ENCODE data around the gene PALM. TPM values are rescaled to one million over a fixed set of nuclear protein-coding genes. Genes with fewer than 3 reads are reported as not detected.

The PALM gene
- total RNA-seq, 4 donors from 2014 or later = 21.5 to 111 (median 53.0) TPM

DNA sequence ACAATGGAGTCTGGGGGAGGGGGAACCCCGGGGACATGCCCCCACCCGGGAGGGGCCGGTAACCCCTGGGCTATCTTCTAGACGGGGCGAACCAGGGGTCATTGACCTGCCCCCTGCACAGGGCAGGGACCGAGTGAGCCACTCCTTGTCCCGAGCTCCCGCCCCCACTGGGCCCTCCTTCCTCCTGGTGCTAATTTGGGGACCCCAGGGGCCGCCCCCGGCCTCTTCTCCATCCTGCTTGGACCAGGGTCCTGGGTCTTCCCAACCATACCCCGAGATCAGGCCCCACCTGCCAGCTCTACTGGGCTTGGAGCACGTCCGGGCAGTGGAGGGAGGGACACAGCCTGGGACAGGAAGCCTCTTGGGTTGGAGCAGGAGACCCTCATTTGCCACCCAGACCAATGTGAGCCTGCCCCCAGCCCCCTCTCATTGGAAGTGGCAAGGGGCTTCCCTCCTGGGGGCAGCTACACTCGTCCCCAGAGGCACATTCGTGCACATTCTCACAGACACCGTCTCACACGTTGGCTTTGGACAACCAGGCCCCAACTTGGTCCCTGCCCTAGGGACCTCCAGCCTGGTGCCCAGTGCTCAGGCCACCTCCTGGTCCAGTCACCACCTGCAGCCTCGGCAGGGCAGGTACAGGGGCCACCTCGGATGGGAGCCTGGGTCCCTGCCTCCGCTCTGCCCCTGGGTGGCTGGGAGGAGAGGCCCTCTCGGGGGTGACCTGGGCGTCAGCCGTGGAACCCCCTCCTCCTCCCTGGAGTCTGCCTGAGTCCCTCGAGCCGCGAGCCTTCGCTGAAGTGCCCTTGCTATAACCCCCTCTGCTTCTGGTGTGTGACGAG, 38.9 kb downstream of the PALM start:
- peaks cover 0 to 25% of the 10 kb centered on the region in 2 donors for H3K36me3 ChIP-seq
- H3K27ac ChIP-seq = no peak overlapping the region
- no peak for ATAC-seq
- WGBS, 2 donors (ENCODE audit: low coverage in 1 of 2) = 100% methylated on average over 3 of the region's 28 CpGs; no CpG with 5 or more reads in 1 of the 2 donors
- no peaks in the 10 kb centered on the region for H3K4me1 ChIP-seq
- H3K9me3 ChIP-seq = peaks cover 0 to 45% (median 4%) of the 10 kb centered on the region in 3 donors
- TF ChIP-seq POLR2A (IDR thresholded peaks at IDR 0.05) = no peak
- no peak for TF ChIP-seq POLR2AphosphoS5 (IDR thresholded peaks at IDR 0.05)
- no peak for TF ChIP-seq EP300 (IDR thresholded peaks at IDR 0.05)
- no peak for TF ChIP-seq CTCF (IDR thresholded peaks at IDR 0.05)
- H3K27me3 ChIP-seq = peaks cover 48% of the 10 kb centered on the region
- H3K4me3 ChIP-seq = no peak overlapping the region

- H3K36me3 ChIP-seq = peaks cover 0 to 25% of the 10 kb centered on the region in 2 donors
- ATAC-seq = no peak
- H3K9me3 ChIP-seq = peaks cover 0 to 41% (median 4%) of the 10 kb centered on the region in 3 donors
- peaks cover 53% of the 10 kb centered on the region for H3K27me3 ChIP-seq
- no peaks in the 10 kb centered on the region for H3K4me1 ChIP-seq
- TF ChIP-seq POLR2AphosphoS5 (IDR thresholded peaks at IDR 0.05) (no peak), EP300 (IDR thresholded peaks at IDR 0.05) (no peak), CTCF (IDR thresholded peaks at IDR 0.05) (no peak), POLR2A (IDR thresholded peaks at IDR 0.05) (no peak)
- WGBS, 2 donors (ENCODE audit: low coverage in 1 of 2) = 80% methylated on average over 1 of the region's 14 CpGs; no CpG with 5 or more reads in 1 of the 2 donors
- no peak overlapping the region for H3K27ac ChIP-seq
- no peak overlapping the region for H3K4me3 ChIP-seq
Observed at GRCh38 chr19:748274-748598, 39.5 kb downstream of the PALM start.

DNA sequence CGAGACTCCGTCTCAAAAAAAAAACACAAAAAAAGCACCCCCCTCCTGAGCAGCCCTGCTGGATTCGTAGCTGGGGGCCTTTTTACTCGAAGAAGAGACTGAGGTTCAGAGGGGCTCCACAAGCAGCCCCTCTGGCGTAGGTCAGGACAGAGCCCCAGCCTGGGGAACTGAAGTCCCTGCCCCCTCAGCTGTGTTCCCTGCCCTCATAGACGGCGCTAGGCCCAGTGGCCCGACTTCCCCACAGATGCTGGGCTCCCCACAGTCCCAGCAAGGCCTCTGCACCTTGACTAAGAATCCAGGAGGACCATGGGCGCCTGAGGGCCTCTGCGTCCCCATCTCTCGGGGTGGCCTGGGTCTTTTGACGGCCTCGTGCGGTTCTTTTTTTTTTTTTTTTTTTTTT, 41.1 kb downstream of the PALM start:
- no peak for TF ChIP-seq POLR2AphosphoS5 (IDR thresholded peaks at IDR 0.05)
- TF ChIP-seq POLR2A (IDR thresholded peaks at IDR 0.05) = no peak
- TF ChIP-seq CTCF (IDR thresholded peaks at IDR 0.05) = no peak

DNA sequence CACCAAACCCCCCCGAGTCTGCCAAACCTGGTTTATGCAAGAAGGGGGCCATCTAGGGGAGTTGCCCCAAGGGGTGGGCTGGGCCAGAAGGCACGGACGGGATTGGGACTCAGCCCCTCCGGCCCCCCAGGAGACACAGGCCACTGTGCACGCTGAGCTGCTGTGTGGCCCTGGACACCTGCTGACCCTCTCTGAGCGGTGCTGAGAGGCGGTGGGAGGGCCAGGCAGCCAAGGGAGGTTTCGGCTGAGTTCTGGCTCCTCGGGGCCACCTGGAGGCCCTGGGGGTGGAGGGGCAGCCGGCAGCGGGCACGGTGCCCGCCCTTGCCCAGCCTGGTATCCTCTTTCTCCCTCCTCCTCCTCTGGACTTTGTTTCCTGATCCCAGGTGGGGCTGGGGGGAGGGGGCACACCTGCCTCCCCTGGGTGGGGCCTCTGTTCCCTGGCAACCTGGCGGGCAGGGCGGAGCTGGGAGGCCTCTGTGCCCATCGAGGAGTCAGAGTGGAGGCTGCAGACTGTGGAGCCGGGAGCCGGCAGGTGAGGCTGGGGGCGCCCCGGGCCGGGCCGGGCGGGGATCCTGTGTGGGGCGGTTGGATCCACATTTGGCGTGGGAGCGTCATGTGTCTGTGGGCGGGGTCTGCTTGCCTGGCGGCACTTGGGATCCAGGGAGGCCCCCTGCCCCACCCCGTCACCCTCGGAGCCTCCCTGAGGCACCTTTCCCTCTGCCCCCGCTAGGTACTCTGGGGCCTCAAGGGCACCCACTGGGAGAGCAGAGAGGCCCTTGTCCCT, 42.1 kb downstream of the PALM start, which contains the start of gene MISP:
MISP (plus strand) TSS at position 473 of the 784 bp plus-strand sequence. CDS start 5,835 bp downstream, outside the sequence.
- H3K27ac ChIP-seq = no peak within 1 kb of the TSS
- H3K9me3 ChIP-seq = peaks cover 0 to 19% (median 2%) of the 10 kb centered on the region in 3 donors
- TF ChIP-seq EP300 (IDR thresholded peaks at IDR 0.05) = no peak
- TF ChIP-seq POLR2A (IDR thresholded peaks at IDR 0.05) = no peak
- no peak for TF ChIP-seq POLR2AphosphoS5 (IDR thresholded peaks at IDR 0.05)
- no peak for TF ChIP-seq CTCF (IDR thresholded peaks at IDR 0.05)
- H3K27me3 ChIP-seq = peaks cover 53% of the 10 kb centered on the region
- ATAC-seq = no peak
- H3K4me3 ChIP-seq = no peak within 1 kb of the TSS
- no peaks in the 10 kb centered on the region for H3K4me1 ChIP-seq
- no CpG with 5 or more reads among the region's 31 CpGs for WGBS, 2 donors (ENCODE audit: low coverage in 1 of 2)
- H3K36me3 ChIP-seq = peaks cover 0 to 24% of the 10 kb centered on the region in 2 donors

More for the DNA sequence above, 41.1 kb downstream of the PALM start:
- H3K27me3 ChIP-seq = peaks cover 53% of the 10 kb centered on the region
- H3K4me3 ChIP-seq = no peak overlapping the region
- ATAC-seq = no peak
- no peaks in the 10 kb centered on the region for H3K4me1 ChIP-seq
- H3K9me3 ChIP-seq = peaks cover 0 to 25% (median 2%) of the 10 kb centered on the region in 3 donors
- H3K36me3 ChIP-seq = peaks cover 0 to 25% of the 10 kb centered on the region in 2 donors
- 71 to 80% methylated on average over 2 to 9 of the region's 14 CpGs for WGBS, 2 donors (ENCODE audit: low coverage in 1 of 2)
- H3K27ac ChIP-seq = no peak overlapping the region
